GM21447 (cell line): Measurements from ENCODE around the gene ZC3H11A.
A peak's percentile ranks its signal among the peaks of the same experiment; 100 is the strongest.
"Not testable (repeated sequence)": the region's sequence is repeated elsewhere in the genome, so short reads cannot be mapped to it uniquely, and the experiment has no call there.

ENCODE experiments used
- ATAC-seq: cut with Tn5 transposase; IDR thresholded peaks from one replicate; pipeline ENCODE4 v1.9.1; 2021; ENCODE audit not compliant: unreplicated experiment

The ZC3H11A gene

DNA sequence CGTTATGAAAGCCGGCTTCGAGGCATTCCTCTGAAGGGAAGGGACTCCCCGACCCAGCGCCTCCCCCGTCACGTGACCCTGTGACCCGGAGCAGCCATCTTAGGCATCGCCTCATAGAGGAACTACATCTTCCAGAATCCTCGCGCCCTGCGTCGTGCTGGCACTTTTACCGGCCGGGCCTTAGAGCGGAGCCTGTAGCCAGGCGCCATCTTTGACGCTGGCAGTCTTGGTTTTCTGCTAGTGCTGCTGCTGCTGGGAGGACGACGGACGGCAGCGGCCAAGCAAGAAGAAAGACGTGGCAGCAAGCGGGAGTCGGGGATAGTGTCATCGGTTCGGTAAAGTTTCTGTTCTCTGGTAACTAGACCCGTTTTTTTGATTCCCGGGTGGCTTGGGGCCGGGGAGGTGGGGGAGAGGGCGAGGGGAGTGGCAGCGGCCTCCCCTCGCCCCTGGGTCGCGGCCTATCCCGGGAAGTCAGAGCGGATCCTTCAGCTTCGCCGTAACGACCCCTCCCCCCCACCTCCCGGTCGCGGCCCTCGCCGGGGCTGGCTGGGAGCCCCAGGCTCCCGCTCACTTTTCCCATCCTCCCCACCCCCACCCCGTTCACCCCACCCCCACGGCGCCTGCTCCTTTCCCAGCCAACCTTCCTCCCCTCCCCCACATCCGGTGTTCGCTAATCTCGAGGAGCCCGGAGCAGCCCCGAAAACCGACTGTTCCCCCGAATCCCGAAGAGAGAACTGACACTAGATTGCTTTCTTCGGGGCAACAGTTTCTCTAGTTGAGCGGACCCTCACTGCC lies at the start of gene ZC3H11A, which contains the start of gene ZBED6:
ZC3H11A (plus strand) TSS at position 183 of the 795 bp plus-strand sequence. CDS start 21,448 bp downstream, outside the sequence.
ZBED6 (plus strand) TSS at position 183 of the 795 bp plus-strand sequence. CDS start 1,900 bp downstream, outside the sequence.
- peak; percentile 96 for ATAC-seq

DNA sequence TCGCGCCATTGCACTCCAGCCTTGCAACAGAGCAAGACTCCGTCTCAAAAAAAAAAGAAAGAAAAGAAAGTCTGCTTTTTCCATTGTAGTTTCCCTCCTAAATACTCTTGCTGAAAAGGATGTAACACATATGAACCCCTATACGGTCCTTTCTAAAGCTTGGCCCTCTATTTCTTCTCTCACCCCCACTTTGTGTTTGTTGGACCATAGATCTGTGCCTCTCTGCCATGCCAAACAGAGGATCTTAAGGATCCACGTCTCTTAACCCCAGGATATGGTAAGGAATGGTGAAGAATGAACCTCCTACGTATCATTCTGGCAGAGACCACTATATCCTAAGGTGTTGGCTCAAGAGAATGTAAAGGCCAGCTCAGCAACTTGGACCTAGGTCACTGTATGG lies 49.1 kb upstream of the ZC3H11A start:
- ATAC-seq: no peak

DNA sequence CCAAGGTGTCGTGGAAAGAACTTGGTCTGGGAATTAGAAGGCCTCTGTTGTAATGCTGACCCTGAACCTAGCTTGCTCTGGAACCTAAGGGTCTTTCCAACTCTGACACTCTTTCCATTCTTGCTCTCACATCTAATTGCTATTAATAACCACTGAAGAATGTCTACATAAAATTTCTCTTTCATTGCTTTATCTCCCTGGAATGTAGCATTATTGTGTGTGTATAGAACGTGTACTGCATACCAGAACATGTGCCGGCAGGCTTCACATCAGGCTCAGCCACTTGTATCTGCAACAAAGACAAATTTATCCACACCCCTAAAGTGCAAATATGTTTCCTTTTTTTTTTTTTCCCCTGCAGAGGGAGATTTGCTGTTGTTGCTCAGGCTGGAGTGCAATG lies 44.4 kb upstream of the ZC3H11A start:
- ATAC-seq: no peak

DNA sequence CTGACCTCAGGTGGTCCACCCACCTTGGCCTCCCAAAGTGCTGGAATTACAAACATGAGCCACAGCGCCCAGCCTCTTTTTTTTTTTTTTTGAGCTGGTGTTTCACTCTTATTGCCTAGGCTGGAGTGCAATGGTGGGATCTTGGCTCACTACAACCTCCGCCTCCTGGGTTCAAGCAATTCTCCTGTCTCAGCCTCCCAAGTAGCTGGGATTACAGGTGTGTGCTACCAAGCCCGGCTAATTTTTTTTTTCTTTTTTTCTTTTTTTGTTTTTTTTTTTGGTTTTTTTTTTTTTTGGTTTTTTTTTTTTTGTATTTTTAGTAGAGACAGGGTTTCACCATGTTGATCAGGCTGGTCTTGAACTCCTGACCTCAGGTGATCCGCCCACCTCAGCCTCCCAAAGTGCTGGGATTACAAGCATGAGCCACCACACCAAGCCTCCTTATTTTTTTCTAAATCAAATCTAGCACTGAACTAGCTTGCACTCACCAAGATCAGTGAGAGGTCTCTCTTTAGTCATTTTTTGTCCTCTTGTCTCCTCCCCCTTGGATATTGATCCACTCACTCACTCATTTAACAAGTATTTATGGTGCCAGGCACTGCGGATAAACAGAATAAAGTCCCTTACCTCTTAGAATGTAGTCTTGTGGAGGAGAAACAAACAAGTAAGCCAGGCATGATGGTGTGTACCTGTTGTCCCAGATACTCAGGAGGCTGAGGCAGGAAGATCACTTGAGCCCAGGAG lies 43.6 kb upstream of the ZC3H11A start:
- ATAC-seq: not testable (repeated sequence)

DNA sequence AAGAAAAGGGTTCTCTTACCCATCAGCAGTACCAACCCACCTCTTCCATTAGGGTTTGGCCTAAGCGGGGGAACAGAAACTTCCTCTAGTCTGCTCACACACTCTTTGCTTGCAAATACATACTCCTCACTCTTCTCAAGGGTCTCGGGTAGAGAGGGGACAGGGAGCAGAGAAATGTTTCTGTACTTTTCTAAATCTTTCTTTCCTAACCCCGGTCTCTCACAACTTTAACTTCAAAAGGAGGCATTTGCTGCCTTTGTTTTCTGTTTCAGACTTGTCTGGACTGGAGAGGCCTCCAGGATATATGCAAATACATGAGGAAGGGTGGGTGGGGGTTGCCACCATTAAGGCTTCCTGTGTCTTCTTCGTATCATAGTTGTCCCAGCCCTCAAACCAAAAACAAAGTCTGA lies 41.0 kb upstream of the ZC3H11A start:
- ATAC-seq: peak; percentile 68

DNA sequence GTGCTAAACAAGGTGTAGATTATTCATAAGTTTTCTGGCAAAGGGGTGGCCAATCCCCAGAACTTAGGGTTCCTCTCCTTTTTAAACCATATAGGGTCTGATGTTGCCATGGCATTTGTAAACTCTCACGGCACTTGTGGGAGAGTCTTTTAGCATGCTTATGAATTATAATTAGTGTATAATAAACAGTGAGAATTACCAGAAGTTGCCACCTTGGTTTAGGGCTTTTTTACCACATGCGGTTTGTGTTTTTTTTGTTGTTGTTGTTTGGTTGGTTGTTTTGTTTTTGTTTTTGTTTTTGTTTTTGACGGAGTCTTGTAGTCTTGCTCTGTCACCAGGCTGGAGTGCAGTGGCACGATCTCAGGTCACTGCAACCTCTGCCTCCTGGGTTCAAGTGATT lies 39.4 kb upstream of the ZC3H11A start:
- ATAC-seq: no peak

DNA sequence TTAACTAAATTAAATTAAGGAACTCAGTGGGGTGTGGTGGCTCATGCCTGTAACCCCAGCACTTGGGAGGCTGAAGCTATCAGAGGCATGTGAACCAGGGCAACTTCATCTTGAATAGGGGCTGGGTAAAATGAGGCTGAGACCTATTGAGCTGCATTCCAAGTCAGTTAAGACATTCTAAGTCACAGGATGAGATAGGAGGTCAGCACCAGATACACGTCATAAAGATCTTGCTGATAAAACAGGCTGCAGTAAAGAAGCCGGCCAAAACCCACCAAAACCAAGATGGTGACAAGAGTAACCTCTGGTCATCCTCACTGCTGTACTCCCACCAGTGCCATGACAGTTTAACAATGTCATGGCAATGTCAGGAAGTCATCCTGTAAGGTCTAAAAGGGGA lies 36.7 kb upstream of the ZC3H11A start:
- ATAC-seq: not testable (repeated sequence)

DNA sequence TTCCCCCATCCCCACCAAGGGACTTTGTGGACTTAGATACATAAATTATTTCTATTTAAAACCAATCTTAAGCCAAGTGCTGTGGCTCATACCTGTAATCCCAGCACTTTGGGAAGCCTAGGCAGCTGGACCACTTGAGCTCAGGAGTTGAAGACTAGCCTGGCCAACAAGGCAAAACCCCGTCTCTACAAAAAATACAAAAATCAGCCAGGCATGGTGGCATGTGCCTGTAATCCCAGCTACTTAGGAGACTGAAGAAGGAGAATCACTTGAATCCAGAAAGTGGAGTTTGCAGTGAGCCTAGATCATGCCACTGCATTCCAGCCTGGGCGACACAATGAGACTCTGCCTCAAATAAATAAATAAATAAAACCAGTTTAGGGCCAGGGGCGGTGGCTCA lies 34.9 kb upstream of the ZC3H11A start:
- ATAC-seq: no peak

DNA sequence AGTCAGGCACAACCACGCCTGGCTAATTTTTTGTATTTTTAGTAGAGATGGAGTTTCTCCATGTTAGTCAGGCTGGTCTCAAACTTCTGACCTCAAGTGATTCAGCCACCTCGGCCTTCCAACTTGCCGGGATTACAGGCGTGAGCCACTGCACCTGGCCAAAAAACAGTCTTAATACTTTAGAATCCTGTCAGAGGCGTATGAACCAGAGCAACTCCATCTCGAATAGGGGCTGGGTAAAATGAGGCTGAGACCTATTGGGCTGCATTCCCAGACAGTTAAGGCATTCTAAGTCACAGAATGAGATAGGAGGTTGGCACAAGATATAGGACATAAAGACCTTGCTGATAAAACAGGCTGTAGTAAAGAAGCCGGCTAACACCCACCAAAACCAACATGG lies 33.5 kb upstream of the ZC3H11A start:
- ATAC-seq: not testable (repeated sequence)

DNA sequence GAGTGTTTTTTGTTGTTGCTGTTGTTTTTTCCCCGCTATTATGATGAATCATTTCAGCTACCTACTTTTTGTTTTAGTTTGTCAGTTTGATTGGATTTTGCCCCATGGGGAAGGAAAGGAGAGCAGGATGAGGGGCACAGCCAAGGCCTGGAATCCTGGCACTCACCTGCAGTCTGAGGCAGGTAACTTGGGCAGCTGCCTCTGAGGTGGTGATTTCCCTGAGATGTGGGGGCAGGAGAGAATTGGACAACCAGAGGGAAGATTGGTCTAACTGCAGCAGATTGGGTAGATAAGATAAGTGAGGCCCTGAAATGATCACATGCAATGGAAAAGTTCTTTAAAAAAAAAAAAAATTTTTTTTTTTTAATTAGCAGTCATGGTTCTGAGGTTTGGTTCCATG lies 31.9 kb upstream of the ZC3H11A start:
- ATAC-seq: no peak

DNA sequence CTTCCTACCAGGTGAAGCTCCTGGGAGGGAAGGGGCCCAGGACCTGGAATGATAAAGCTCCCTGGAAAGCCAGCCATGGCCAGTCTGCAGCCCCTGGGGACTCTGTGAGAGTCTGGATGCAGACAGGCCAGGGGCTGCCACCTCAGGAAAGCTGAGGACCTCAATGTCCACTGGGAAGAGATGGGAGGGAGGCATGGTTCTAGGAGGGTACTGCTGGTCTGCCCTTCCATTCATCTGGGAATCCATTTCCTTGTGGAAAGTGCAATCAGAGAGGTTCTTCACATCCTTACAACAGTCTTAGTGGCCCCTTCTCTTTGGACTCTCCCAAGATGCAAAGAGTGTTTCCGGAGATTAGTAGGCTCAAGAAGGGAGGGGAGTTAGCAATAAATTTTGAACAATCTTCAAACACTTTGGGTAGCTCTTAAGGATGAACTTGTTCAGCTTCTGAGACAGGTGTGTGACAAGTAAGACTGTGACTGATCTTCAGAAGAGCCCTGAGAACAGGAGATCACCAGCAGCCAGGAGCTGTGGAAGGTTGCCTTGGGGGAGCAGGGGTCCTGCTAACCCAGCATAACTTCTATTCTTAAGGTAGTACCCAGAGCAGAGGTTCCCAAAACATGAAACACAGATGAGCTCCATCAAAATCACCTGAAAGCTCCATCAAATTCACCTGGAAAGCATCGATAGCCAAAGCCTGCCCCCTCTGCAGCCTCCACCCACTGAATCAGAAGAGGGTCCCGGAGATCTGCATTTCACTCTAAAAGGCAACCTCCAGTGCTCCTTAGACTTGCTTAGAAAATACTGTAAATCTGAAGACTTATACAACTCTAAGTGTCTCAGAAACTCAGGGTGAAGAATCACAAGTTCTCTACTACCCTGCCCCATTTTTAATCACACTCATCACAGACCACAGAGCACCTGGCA lies 31.1 kb upstream of the ZC3H11A start:
- peak; percentile 19 for ATAC-seq

DNA sequence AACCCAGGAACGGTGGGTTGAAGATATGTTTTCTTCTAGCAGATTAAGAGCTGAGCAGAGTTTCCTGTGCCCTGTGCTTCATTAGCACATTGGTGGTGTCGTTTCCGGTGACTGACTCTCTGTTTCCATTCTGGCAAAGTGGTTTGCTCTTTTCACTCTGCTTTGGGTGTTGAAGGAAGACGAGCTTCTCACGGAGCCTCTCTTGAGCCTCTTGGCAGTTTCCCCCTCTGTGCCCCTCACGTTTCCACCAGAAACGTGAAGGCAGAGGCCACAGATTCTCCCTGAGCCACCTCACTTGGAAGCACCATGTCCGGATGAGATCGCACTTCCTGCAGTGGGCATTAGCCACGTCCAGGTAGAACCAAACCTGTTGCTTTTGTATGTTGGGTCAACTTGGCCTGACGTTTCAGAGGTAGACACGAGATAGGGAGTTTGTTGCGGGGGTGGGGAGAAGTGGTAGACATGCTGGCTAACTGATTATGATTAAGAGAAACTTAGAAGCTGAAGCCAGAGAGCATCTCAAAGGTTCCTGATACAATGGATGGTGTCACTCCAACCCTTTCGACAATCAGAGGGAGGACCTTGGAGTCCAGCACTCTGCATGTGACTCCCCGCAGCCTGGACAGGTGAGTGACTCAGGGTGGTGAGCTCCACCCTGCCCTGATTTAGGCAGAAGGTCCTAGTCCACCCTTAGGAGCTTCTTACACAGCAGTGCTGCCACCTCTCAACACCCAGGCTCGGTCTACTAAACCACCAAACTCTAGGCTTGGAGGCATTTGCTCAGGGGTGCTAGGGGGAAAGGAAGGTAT lies 30.2 kb upstream of the ZC3H11A start, which contains the start of gene LAX1:
LAX1 (plus strand) TSS at position 155 of the 809 bp plus-strand sequence; CDS start at position 538, 383 bp downstream.
- peak; percentile 93 for ATAC-seq

DNA sequence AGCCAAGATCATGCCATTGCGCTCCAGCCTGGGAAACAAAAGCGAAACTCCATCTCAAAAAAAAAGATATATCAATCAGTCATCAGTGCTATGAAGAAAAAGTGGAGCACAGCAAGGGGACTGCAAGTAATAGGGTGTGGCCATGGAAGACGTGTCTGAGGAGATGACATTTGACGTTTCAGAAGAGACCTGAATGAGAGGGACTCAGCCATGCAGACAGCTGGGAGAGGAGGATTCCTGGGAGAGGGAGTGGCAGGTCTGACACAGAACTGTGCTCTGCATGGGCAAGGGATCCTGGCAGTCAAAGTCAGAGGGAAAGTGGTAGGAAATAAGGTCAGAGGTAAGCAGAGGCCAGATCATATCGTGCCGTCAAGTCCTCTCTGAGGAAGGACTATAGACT lies 27.2 kb upstream of the ZC3H11A start:
- ATAC-seq: no peak

DNA sequence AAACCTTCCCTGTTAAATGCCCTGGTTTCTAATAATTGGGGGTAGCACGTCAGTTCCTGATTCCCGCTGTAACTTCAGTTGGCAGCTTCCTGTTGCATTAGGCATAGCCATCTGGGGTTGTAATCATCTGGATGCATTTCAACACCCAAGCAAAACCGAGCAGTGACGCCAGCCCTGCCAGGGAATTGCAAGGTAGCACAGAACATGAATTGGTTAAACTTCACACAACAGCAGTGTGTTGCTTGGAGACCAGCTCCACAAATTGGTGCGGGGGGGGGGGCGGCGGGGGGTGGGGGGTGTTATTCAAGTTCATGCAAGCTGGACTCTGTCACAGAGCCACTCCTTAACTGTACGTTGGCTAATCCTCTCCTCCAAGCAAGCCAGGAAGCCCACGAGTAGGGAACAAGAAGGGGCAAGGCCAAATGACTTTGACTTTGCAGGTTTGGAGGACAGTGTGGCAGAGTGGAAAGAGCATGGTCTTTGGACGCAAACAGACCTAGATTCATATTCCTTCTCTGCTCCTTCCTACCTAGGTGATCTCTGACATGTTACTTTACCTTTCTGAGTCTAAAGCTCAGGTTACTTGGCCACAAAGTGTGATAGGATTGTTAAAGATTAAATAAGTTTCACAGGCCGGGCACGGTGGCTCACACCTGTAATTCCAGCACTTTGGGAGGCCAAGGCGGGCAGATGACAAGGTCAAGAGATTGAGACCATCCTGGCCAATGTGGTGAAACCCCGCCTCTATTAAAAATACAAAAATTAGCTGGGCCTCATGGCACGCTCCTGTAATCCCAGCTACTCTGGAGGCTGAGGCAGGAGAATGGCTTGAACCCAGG lies 25.7 kb upstream of the ZC3H11A start:
- no peak for ATAC-seq

DNA sequence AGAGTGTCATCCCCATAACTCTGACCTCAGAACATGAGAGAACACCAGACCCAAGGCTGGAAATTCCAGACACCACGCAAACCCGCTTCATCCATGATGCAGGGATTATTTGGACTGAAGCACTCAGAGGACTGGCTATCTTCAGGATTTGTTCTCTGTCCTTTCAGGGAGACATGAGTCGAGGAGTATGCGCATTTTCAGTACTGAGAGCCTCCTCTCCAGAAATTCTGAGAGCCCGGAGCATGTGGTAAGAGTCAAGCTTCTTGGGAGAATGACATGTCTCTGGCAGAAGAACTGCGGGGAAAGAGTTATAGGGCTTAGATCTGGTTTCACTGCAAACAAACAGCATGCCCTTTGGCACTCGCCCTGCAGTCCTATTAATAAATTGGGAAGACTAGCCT lies 23.5 kb upstream of the ZC3H11A start:
- ATAC-seq: no peak

DNA sequence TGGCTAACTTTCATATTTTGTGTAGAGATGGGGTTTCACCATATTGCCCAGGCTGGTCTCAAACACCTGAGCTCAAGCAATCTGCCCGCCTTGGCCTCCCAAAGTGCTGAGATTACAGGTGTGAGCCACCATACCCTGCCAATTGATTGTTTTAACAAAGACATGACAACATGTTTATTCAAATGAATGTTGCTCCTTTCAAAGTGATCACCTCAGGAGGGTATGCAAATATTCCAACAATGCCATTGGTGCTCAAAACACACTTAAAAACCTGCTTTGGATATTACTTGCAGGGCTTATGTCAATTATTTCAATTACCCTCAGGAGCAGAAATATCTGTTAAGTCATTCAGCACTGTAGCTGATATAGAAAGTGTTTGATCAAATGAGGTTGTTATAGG lies 22.6 kb upstream of the ZC3H11A start:
- ATAC-seq: no peak

DNA sequence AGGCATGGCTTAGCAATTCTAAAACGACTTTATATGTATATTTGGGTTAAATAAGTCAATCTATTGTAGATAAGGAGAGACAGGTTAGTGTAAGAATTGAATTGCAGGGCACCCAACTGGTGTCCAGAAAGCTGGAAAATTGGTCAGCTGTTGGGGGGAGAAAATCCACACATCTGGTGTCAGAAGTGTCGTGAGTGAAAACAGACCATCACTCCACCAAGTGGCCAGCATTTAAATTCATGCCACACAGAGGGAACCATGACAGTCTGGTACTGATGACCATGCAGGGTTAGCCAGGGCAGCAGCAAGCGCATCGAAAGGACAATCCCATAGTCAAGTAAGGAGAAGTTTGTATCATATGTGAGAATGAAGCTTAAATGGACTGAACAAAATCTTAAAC lies 18.8 kb upstream of the ZC3H11A start:
- ATAC-seq: no peak

DNA sequence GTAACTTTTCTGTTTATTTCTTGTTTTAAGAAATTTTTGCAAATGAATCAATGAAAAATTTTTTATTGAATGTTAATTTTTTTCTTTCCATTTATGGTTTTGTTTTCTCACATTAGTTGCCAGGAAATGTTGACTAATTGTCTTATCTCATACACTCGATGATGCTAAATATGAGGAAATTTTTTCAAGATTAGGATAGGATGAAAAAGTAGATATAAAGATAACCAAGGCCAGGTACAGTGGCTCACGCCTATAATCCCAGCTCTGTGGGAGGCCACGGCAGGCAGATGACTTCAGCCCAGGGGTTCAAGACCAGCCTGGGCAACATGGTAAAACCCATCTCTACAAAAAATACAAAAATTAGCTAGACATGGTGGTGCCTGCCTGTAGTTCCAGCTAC lies 17.8 kb upstream of the ZC3H11A start:
- ATAC-seq: no peak

DNA sequence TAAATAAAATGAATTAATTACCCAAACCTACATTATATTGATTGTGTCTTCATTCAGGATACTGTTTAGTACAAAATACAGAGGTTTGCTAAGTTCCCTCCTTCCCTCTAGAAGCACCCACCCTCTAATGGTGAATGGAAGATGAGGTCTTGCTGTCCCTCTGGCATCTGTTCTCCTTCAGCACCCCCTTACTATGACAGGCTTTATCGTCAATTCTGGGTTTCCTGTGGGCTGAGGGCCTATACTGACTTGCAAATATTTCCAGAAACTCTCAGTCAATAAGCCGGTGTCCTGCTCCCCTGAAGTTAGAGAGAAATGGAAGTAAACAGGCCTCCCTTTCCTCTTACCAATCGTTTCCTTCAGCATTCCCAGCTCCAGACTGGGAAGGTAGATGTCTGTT lies 17.3 kb upstream of the ZC3H11A start:
- no peak for ATAC-seq
